IPS DF 4.7 (cell line): ENCODE data around the gene BORCS8.
A peak's percentile ranks its signal among the peaks of the same experiment; 100 is the strongest.
"Not testable (repeated sequence)": the region's sequence is repeated elsewhere in the genome, so short reads cannot be mapped to it uniquely, and the experiment has no call there.

ENCODE experiments used
- DNase-seq: peaks from one replicate; pipeline ENCODE4 v3.0.0-alpha.2; 2013; ENCODE audit warnings: low spot score; ENCODE audit errors: extremely low read depth

BORCS8 gene

DNA sequence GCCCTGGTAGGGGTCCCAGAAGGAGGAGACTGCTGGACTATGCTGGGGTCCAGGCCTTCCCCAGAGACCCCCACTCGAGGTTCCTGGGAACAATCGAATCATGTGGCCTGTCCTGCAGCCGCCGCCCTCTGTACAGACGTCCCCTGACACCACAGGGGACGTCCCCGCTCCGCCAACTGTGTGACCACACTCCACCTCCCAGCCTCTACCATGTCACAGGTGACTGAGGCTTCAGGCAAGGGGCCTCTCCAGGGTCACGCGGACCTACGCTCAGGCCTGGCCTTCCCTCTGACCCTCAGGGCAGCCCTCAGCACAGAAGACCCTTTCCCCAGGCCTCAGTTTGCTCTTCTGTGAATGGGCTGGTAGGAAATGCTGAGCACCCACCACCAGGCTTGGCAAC, 40.5 kb downstream of the BORCS8 start:
- DNase-seq, result no peak

GRCh38 chr19:19149435-19149834, 42.5 kb downstream of the BORCS8 start:
- DNase-seq, result no peak

- not testable (repeated sequence) for DNase-seq
These were observed 43.4 kb downstream of the BORCS8 start for GRCh38 chr19:19148504-19148903.

DNA sequence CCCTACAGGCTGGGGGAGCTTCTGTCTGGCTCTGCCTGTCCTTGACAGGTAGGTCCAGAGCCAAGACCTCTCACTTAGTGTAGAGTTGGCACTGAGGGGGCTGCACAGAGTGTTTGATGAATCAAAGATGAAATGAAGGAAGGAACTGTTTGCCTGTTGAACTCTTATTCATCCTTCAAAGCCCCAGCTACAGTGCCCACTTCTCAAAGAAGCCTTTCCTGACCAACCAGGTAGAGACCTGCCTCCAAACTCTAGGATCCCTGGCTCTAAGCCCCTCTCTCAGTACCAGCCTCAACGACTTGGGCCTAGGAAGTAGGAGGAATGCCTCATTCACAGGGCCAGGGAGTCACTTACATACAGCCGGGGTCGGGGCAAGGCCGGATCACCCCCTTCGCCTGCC, 44.6 kb downstream of the BORCS8 start:
- DNase-seq, result no peak

DNA sequence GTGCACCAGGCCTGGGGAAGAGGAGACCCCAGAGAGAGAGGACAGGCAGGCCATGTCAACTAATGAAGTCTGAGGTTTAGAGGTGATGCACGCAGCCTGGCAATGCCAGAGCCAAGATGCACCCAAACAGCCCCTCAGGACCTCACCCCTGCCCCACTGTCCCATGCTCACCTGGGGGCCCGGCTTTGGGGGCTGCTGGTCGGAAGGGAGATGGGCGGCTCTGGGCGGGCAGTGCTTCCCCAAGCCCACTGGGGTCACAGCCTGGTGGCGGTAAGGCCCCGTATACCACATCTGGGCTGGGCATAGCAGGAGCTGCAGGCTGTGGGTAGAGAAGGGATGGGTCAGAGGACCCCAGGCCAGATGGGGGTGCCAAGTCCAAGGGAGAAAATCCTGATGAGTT, 45.1 kb downstream of the BORCS8 start:
- DNase-seq, result no peak

- DNase-seq, result no peak
These were observed 46.0 kb downstream of the BORCS8 start for GRCh38 chr19:19145684-19146608.

- no peak for DNase-seq
These were observed 46.7 kb downstream of the BORCS8 start for GRCh38 chr19:19145281-19145680.

GRCh38 chr19:19142347-19142746, 49.6 kb downstream of the BORCS8 start:
- no peak for DNase-seq

DNA sequence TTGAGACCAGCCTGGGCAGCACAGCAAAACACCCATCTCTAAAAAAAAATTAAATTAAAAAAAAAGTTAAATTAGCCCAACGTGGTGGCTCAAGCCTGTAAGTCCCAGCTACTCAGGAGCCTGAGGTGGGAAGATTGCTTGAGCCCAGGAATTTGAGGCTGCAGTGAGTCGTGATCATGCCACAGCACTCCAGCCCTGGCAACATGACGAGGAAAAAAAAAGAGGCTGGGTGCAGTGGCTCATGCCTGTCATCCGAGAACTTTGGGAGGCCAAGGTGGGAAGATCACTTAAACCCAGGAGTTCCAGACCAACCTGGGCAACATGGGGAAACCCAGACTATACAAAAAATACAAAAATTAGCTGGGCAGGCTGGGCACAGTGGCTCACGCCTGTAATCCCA, 51.5 kb downstream of the BORCS8 start:
- no peak for DNase-seq

- no peak for DNase-seq
These were observed 52.1 kb downstream of the BORCS8 start for GRCh38 chr19:19139876-19140229.

DNA sequence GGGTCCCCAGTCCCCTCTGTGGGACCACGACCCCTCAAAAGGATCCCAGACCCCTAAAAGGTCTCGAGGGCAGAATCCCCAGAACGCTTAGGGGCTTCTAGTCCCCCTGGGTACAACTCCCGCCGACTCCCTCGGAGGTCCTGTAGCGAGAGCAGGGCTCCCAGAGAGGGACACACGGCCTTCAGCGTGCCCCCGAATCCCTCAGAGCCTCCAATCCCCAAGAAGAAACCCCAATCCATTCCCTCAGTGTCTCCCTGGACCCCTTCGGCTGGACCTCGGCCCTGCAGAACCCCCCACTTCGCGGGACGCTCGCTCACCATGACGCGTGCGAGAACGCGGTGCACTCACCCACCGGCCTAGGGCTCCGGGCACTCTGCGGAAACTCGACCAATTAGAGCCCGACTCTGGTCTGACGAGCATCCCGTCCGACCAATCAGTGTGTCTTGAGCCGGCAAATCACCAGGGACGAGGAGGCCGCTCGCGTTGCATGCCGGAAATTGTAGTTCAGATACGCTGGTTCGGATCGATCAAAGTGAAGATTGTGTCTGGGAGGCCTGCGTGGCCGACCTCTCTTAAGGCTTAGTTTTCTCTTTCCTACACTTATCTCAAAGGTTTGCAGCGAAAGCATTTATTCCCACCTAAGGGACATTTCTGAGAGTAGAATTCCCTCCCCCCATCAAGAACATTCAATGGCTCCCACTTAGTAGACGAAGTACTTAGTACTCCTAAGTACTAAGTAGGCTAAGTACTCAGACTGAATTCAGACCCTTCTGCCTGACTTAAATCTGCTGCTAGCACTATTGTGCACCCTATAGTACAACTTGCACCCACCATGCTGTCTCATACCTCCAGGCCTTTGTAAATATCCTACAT, 53.6 kb downstream of the BORCS8 start, which contains the start of gene TMEM161A:
TMEM161A (minus strand) TSS at position 370 of the 873 bp plus-strand sequence; CDS start at position 320, 50 bp downstream.
- peak; percentile 99 for DNase-seq

GRCh38 chr19:19137556-19138108, 54.3 kb downstream of the BORCS8 start:
- DNase-seq, result no peak

DNA sequence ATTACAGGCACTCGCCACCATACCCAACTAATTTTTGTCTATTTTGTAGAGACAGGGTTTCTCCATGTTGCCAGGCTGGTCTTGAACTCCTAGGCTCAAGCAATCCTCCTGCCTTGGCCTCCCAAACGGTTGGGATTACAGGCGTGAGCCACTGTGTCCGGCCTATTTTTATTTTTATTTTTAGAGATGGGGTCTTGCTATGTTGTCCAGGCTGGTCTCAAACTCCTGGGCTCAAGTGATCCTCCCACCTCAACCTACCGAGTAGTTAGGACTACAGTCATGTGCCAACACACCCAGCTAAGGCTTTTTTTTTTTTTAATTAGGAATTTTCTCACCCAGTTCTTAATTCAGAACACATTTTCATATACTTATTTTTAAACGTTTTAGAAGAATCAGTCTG, 56.2 kb downstream of the BORCS8 start:
- not testable (repeated sequence) for DNase-seq

DNA sequence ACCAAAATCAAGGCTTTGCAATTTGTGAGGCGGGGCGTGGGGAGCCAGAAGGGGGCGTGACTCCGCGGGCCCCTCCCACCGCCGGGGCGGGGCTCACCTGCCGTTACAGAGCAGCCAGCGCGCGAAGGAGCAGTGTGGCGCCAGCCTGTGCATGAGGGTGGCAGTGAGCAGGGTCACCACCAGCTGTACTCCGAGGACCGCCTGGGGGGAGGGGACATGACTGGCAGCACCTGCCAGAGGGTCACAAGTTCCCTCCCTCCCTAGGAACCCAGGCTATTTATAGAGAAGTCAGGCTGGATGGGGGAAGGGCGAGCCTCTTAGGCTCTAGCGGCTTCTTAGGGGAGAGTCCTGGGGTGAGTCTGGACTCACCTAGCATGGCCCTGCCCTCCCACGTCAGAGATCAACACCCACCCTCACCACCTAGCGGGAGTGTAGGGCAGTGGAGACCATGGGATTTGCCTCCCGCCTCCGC, 57.2 kb downstream of the BORCS8 start:
- no peak for DNase-seq

- no peak for DNase-seq
These were observed 58.0 kb downstream of the BORCS8 start for GRCh38 chr19:19133985-19134384.

- no peak for DNase-seq
These were observed 59.0 kb downstream of the BORCS8 start for GRCh38 chr19:19132912-19133311.

- no peak for DNase-seq
These were observed 60.0 kb downstream of the BORCS8 start for GRCh38 chr19:19131989-19132388.
